Activated CD4-positive, alpha-beta T cell treated with anti-CD3 and anti-CD28 coated beads, Interleukin-2, amount 10 ng/mL, durations not matched to agents 7 days and 5 days (primary cell): ENCODE data around the gene DBN1. TPM values are rescaled to one million over a fixed set of nuclear protein-coding genes. Genes with fewer than 3 reads are reported as not detected.

ENCODE experiments used
- CTCF ChIA-PET: fragments of 350-600 bp; sonication (Branson Sonifier 250); formaldehyde crosslinking; loops from one replicate; lab custom pipeline; 2021; ENCODE audit warnings: antibody characterized with exemption; lab: Charles Lee
- POLR2A ChIA-PET: fragments of 350-600 bp; sonication (Branson Sonifier 250); formaldehyde crosslinking; loops from one replicate; lab custom pipeline; 2021; ENCODE audit warnings: antibody characterized with exemption; lab: Charles Lee
- DNase-seq: peaks from one replicate; pipeline ENCODE4 v3.0.0-alpha.2; 2020
- H3K27ac Mint-ChIP-seq: one replicate; pipeline ENCODE4 v1.8.0; 2021; ENCODE audit warnings: mild to moderate bottlenecking, moderate library complexity, mixed read lengths
- H3K27me3 Mint-ChIP-seq: one replicate; pipeline ENCODE4 v1.8.0; 2021; ENCODE audit warnings: mixed read lengths
- H3K36me3 Mint-ChIP-seq: one replicate; pipeline ENCODE4 v1.8.0; 2021; ENCODE audit warnings: low read depth, mixed read lengths
- H3K4me1 Mint-ChIP-seq: one replicate; pipeline ENCODE4 v1.8.0; 2021; ENCODE audit warnings: mixed read lengths
- H3K4me3 Mint-ChIP-seq: one replicate; pipeline ENCODE4 v1.8.0; 2021; ENCODE audit warnings: mild to moderate bottlenecking, moderate library complexity, mixed read lengths
- H3K9me3 Mint-ChIP-seq: one replicate; pipeline ENCODE4 v1.8.0; 2021; ENCODE audit warnings: mixed read lengths
- total RNA-seq, 2 experiments: library from RNA; stranded (reverse); gene quantifications; one replicate each; pipeline ENCODE4 v1.2.3, GENCODE V29; 2021

The DBN1 gene
- total RNA-seq, 2 experiments from 2014 or later, result 4.2 to 4.8 TPM

DNA sequence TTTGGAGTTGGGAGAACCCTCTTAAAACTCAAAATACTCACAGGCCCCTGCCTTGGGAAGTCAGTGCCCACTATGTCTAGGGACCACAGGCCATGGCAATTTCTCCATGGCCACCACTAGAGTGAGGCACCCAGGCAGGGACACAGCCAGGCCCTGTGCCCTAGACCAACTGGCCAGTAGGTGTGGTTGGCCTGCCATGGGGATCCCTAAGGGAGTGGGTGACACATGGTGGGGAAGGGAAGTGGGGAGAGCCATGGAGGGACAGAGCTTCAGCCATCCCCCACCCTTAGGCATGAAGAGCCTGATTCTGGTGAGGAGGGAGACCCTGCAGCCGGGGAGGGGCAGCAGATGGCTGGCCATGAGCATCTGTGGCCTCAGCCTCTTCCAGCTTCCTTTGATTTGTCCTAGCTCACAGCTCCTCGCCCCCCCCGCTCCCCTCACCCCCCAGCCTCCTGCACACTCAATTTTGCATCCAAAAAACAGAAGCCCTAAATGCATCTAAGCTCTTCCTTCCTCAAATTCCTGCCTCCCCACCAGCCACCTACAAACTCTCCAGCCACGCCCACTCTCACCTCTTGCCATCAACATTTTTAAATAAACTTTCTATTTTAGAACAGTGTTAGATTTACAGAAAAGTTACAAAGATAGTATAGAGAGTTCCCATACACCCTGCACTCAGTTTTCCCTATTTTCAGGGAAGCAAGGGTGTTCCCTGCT is 1.6 kb upstream of the DBN1 start:
- peaks cover 13% of the 10 kb centered on the region for H3K27me3 Mint-ChIP-seq
- peak overlapping the region; percentile 58 for H3K27ac Mint-ChIP-seq
- ChIA-PET POLR2A (no interaction called here), CTCF (interaction anchor here (0.7 to 46.8 kb wide), 6 partner anchors 19 to 66 kb away, joined by 3 to 1643 read pairs (median 3); partner anchors contain the start of genes F12, GRK6, PFN3 and SLC34A1)
- no peaks in the 10 kb centered on the region for H3K9me3 Mint-ChIP-seq
- H3K4me3 Mint-ChIP-seq, result peak overlapping the region; percentile 8
- H3K4me1 Mint-ChIP-seq, result peaks cover 57% of the 10 kb centered on the region
- peaks cover 2% of the 10 kb centered on the region for H3K36me3 Mint-ChIP-seq
- DNase-seq, result no peak

DNA sequence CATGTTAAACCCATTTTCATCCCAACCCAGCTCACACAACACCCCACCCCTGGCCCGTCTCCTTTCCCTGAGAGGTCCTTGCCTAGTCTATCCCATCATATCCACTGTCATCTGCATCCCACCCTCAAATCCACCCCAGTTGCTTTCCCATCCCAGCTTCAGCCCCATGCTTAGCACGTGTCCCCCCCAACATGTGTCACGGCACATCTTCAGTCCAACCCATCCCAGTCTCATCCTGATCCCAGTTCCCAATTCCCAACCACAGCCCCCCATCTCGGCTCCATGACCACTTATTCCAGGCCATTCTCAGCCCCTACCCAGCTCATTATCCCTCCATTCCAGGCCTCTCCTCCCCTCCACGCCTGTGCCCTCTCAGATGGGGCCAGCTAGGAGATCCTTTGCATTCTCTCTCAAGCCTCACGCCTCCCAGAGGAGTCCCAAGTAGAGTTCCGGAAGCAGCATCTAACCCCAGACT is 605 bp upstream of the DBN1 start:
- ChIA-PET POLR2A (no interaction called here), CTCF (interaction anchor here (1.0 to 46.8 kb wide), 2 partner anchors 20 to 66 kb away, joined by 3 to 1643 read pairs; partner anchors contain the start of genes F12, GRK6, PFN3 and SLC34A1)
- no peak for DNase-seq
- Mint-ChIP-seq H3K27me3 (peaks cover 13% of the 10 kb centered on the region), H3K4me1 (peaks cover 48% of the 10 kb centered on the region), H3K4me3 (peak overlapping the region; percentile 69), H3K36me3 (peaks cover 2% of the 10 kb centered on the region), H3K27ac (peak overlapping the region; percentile 36), H3K9me3 (no peaks in the 10 kb centered on the region)

DNA sequence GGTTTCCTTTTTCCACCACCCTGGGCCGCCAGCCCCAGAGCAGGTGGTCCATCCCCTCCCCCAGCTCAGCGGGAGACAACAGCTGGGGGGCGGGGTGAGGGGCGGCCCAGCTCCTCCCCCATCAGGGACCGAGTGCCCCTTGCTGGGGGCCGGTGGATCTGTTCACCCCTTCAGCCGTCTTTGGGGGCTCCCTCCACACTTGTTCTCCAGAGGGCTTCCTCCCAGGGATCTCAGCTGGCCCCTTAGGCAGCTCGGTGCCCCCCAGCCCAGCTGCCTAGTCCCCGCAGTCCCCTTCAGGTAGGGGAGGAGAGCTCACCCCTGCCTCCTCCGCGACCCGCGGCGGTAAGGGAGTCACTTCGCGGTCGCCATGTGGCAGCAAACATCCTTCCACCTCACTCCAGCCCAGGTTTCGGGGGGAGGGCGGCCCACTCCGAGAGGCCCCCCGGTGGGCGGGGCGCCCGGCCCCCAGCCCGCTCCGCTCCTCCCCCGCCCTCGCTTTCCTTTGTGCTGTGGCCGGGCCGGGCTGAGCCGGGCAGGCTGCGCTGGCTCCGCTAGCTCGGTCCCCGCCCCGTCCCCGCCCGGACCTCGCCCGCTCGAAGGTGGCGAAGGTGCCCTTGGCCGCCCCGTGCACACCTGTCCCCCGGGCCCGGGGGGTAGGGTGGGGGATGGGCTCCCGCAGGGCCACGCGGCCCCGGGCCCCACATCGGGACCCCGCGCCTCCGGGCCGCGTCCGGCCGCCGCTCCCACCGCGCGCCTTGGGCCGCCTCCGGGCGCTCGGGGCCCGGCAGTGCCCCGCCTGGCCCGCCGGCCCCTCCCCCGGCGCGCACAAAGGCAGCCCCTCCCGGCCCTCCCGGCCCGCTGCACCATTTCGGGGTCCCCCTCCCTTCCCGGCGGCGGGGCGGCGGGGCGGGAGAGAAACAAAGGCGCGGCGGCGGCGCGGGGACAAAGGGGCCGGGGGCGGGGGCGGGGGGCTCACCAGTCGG is 683 bp downstream of the DBN1 start:
- Mint-ChIP-seq H3K27ac (no peak overlapping the region), H3K4me3 (peak overlapping the region; percentile 32), H3K27me3 (peaks cover 13% of the 10 kb centered on the region), H3K4me1 (peaks cover 36% of the 10 kb centered on the region), H3K9me3 (no peaks in the 10 kb centered on the region), H3K36me3 (no peaks in the 10 kb centered on the region)
- DNase-seq, result peak; percentile 48
- POLR2A ChIA-PET, result no interaction called here
- CTCF ChIA-PET, result interaction anchor here (0.5 to 46.8 kb wide), 9 partner anchors 12 to 1737 kb away, joined by 3 to 1643 read pairs (median 3); partner anchors contain the start of genes B4GALT7, F12, GRK6 and PFN3

DNA sequence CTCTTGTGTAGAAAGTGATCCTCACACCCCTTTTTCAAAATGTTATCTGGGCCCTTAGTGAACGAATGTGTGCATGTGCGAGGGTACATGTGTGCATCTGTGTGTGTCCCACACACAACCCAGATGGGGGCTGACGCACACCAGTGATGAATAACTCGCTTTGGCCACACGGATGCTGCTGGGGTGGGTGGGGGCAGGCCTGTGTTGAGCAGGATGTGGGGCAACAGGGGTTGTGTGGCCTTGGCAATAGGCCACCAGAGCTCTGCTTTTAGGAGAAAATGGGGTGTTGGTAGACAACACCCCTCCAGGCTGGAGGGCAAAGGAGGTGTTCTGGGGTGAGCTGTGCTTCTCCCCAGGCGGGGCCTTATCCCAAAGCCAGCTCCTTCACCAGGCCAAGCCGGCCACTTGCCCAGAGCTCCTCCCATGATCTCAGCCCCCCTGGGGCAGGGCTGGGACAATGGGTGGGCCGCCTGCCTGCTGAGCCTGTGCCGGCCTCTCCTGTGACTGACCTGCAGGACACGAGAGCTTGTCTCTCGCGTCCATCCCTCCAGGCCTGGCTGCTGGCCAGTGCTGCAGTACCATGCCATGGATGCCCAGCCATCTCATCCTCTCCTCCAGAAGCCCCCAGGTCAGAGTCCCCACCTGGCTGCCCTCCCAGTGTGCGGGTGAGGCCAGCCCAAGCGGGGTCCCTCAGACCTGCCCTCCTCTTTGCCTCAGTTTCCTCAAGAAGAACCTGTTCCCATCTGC is 1.7 kb downstream of the DBN1 start:
- POLR2A ChIA-PET, result interaction anchor here (0.6 kb wide), 1 partner anchor 171 kb away, joined by 3 read pairs; no protein-coding TSS in a partner anchor
- H3K4me3 Mint-ChIP-seq, result peak overlapping the region; percentile 22
- CTCF ChIA-PET, result interaction anchor here (0.5 to 46.8 kb wide), 8 partner anchors 13 to 1736 kb away, joined by 3 to 1643 read pairs (median 4); partner anchors contain the start of genes B4GALT7, F12, GRK6 and PFN3
- no peaks in the 10 kb centered on the region for H3K36me3 Mint-ChIP-seq
- peaks cover 34% of the 10 kb centered on the region for H3K4me1 Mint-ChIP-seq
- no peaks in the 10 kb centered on the region for H3K9me3 Mint-ChIP-seq
- peaks cover 13% of the 10 kb centered on the region for H3K27me3 Mint-ChIP-seq
- DNase-seq, result no peak
- peak overlapping the region; percentile 9 for H3K27ac Mint-ChIP-seq

DNA sequence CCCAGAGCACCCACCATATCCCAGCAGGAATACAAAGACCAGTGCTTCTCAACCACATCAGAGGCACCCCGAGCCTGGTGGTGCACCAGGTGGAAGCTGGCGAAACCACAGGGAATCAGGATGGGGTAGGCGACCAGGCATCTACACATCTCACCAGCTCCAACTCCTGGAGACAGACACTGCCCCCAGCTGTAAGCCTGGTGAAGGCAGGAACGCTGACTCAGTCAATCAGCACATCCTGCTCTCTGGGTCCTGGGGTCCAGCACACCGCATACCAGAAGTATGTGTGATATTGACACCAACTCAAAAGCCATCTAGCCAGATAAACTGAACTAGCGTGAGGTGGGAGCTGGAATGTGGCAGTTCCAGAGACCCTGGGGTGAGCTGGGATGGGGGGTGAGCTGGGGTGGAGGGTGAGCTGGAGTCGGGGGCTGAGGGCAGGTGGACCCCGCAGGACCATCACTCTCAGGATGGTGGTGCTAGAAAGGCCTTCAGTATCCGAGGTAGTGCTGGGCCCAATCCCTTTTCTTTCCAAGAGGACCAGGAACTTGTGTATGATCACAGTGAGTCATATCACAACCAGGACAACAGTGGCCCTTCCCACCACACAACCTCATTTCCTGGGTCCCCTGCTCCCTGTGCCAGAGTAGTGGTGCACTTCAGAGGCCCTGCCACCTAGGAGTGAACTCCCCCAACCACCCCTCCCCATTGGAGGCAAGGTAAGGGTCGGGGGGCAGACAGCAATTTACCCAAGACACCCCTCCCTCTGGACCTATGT is 2.5 kb downstream of the DBN1 start:
- ChIA-PET POLR2A (interaction anchor here (0.6 kb wide), 1 partner anchor 170 kb away, joined by 3 read pairs; no protein-coding TSS in a partner anchor), CTCF (interaction anchor here (0.9 to 46.8 kb wide), 6 partner anchors 15 to 129 kb away, joined by 3 to 1643 read pairs (median 5); partner anchors contain the start of genes B4GALT7, F12, GRK6 and PFN3)
- H3K9me3 Mint-ChIP-seq, result no peaks in the 10 kb centered on the region
- no peak overlapping the region for H3K4me3 Mint-ChIP-seq
- no peaks in the 10 kb centered on the region for H3K36me3 Mint-ChIP-seq
- DNase-seq, result no peak
- peaks cover 11% of the 10 kb centered on the region for H3K27me3 Mint-ChIP-seq
- H3K4me1 Mint-ChIP-seq, result peaks cover 29% of the 10 kb centered on the region
- H3K27ac Mint-ChIP-seq, result peak overlapping the region; percentile 9

DNA sequence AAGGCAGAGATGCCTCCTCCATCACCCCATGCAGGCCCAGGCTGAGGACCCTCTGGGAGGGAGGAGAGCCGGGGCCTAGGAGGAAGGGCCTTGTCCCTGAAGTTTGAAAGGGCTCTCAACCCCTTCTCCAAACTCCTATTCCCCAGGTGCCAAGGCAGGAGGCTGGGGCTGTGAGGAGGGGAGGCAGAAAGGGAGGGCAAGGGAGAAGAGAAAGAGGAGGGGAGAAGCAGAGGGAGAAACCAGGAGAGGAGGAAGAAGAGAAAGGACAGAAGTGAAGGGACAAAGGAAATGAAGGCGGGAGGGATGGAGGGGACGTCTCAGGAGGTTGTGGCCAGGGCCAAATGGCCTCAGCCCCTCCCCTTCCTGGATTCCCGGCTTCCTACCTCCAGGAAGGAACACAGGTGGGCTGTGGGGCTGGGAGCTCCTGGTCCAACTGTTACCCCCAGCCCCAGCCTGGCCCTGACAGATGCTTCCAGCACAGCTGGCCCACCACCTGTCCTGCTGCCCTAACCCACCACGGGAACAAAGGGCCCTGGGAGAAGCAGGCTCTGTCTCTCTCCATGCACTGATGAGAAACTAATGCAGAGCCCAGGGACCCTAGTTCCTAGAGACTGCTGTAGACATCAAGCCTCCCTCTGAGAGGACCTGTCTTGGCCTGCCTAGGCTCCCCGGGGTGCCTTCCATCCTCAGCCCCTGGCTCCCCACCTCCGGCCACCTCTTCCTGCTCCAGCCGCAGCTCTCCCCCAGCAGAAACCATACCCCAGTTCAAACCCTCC is 3.5 kb downstream of the DBN1 start:
- POLR2A ChIA-PET, result no interaction called here
- no peaks in the 10 kb centered on the region for H3K36me3 Mint-ChIP-seq
- peaks cover 20% of the 10 kb centered on the region for H3K4me1 Mint-ChIP-seq

DNA sequence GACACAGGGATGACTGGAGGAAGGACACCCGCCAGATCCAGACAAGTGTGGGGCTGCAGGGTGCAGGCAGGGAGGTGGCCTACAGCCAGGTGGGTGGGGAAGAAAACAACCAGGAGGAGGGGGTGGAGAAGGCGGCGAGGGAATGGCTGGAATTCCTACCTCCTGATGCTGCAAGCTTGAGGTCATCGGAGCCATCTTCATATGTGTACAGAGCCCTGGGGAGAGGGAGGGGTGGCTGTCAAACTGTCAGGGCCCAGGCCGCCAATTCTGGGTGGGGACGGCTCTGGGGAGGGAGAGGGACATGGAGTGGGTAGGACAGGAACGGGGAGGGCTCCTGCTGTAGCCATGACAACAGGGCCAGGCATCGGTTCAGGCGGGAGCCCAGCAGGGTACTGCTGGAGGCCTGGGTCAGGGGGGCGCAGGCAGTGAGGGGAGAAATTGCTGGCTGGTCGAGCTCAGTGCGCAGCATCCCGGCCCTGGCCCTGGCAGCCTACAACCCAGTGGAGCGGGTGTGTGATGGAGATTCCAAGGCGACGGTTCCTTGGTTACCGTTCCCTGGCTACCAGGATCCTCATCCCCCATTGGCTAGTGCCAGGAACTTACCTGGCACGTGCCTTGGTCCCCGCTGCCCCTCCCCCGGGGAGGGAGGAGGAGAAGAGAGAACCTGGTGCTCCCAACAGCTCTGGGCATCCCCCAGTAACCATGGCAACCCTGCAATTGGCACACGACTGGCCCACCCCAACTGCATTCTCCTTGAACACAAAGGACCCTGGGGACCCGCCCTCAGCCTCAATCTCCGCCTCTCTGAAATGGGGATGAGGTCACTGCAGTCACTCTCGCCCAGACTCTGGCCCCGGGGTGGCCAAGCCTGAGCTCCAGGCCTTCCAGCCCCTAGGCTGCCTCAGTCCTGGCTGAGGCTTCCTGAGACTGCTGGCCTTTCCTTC is 4.5 kb downstream of the DBN1 start:
- no peak for DNase-seq
- ChIA-PET CTCF (interaction anchor here (0.6 to 46.8 kb wide), 4 partner anchors 13 to 377 kb away, joined by 3 to 1643 read pairs (median 34); partner anchors contain the start of genes F12, GRK6, PDLIM7 and PFN3), POLR2A (no interaction called here)
- H3K9me3 Mint-ChIP-seq, result no peaks in the 10 kb centered on the region
- peaks cover 11% of the 10 kb centered on the region for H3K4me1 Mint-ChIP-seq
- H3K4me3 Mint-ChIP-seq, result no peak overlapping the region
- no peak overlapping the region for H3K27ac Mint-ChIP-seq
- H3K36me3 Mint-ChIP-seq, result no peaks in the 10 kb centered on the region
- H3K27me3 Mint-ChIP-seq, result peaks cover 2% of the 10 kb centered on the region

More for the DNA sequence above, 3.5 kb downstream of the DBN1 start:
- Mint-ChIP-seq H3K9me3 (no peaks in the 10 kb centered on the region), H3K4me3 (no peak overlapping the region), H3K27me3 (peaks cover 11% of the 10 kb centered on the region), H3K27ac (no peak overlapping the region)
- CTCF ChIA-PET, result interaction anchor here (0.6 to 46.8 kb wide), 5 partner anchors 14 to 378 kb away, joined by 3 to 1643 read pairs (median 3); partner anchors contain the start of genes F12, GRK6, PDLIM7 and PFN3
- DNase-seq, result no peak

DNA sequence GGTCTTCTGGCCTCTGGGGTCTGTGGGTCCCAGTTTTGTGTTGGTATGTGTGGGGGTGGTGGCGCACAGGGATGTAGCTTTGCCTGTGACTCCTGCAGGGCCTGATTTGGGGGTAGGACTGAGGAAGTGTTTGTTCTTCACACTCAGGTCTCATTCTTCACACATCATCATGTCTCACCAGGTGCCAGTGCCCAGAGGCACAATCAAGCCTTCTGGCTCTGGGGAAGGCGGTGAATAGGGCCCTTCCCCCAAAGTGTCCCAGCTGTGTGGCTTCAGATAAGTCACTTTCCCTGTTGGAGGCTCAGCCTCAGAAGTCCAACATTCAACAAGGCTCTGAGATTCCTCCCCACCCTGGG is 5.1 kb downstream of the DBN1 start:
- H3K36me3 Mint-ChIP-seq, result no peaks in the 10 kb centered on the region
- peaks cover 9% of the 10 kb centered on the region for H3K4me1 Mint-ChIP-seq
- H3K27ac Mint-ChIP-seq, result no peak overlapping the region
- no peak overlapping the region for H3K4me3 Mint-ChIP-seq
- ChIA-PET POLR2A (no interaction called here), CTCF (interaction anchor here (1.2 to 46.8 kb wide), 3 partner anchors 9 to 60 kb away, joined by 3 to 1643 read pairs (median 65); partner anchors contain the start of genes F12, GRK6, PFN3 and SLC34A1)
- no peak for DNase-seq
- no peaks in the 10 kb centered on the region for H3K27me3 Mint-ChIP-seq
- H3K9me3 Mint-ChIP-seq, result no peaks in the 10 kb centered on the region

DNA sequence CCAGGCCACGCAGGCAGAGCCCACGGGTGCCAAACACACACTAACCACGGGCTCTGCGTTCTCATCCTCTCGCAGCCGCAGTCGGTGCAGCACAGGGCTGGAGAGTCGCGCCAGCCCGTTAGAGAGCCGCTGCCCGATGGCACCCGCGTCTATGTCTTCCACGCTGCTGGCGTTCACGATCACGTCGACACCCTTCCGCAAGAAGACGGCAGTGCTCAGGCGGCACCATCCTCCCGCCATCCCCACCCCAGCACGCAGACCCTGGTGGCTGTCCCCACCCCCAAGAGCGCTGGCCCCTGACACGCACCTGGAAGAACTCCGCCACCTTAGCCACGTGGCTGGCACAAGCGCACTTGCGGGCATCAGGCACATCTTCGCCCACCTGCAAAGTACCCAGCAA is 6.0 kb downstream of the DBN1 start:
- CTCF ChIA-PET, result interaction anchor here (1.2 to 46.8 kb wide), 3 partner anchors 10 to 59 kb away, joined by 3 to 1643 read pairs (median 65); partner anchors contain the start of genes F12, GRK6, PFN3 and SLC34A1
- DNase-seq, result no peak
- Mint-ChIP-seq H3K4me3 (no peak overlapping the region), H3K9me3 (no peaks in the 10 kb centered on the region), H3K27ac (no peak overlapping the region), H3K4me1 (peaks cover 11% of the 10 kb centered on the region), H3K27me3 (no peaks in the 10 kb centered on the region), H3K36me3 (no peaks in the 10 kb centered on the region)
- POLR2A ChIA-PET, result no interaction called here
